Measurements from ENCODE around the gene SULT1C4. TPM values are rescaled to one million over a fixed set of nuclear protein-coding genes. Genes with fewer than 3 reads are reported as not detected.

The SULT1C4 gene
- total RNA-seq, 1 experiment from 2014 or later = 0.96 TPM

DNA sequence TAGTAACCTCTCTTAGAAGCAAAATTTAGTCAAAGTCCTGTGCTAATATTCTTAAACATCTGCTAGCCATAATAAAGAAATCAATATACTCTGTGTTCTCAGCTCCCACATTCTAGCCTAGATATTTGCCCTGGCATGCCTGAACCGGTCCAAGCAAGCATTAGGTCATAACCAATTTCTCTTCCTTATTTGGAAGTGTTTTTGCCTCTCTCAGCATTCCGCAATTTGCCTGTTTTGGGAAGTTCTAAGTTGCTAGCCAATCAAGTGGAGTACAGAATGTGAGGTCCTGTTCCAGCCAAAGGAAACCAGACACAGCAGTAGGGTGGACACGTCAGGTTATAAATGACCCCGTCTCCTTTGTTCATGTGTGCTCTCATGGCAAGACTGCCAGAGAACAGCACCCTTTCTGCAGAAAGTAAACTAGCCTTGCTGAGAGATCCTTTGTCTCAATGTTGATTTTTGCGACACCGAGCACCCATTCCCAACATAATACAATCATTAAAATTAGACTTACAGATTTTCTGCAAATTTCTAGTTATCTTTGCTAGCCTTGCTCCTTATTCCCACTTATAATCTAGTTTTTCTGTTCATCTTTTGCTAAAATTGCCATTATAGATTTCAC is 13.0 kb upstream of the SULT1C4 start:
- no peak overlapping the region for H4K8ac ChIP-seq (replicated peaks; ENCODE audit: insufficient read length, low read depth, low read length)
- TF ChIP-seq, protein P1, sequence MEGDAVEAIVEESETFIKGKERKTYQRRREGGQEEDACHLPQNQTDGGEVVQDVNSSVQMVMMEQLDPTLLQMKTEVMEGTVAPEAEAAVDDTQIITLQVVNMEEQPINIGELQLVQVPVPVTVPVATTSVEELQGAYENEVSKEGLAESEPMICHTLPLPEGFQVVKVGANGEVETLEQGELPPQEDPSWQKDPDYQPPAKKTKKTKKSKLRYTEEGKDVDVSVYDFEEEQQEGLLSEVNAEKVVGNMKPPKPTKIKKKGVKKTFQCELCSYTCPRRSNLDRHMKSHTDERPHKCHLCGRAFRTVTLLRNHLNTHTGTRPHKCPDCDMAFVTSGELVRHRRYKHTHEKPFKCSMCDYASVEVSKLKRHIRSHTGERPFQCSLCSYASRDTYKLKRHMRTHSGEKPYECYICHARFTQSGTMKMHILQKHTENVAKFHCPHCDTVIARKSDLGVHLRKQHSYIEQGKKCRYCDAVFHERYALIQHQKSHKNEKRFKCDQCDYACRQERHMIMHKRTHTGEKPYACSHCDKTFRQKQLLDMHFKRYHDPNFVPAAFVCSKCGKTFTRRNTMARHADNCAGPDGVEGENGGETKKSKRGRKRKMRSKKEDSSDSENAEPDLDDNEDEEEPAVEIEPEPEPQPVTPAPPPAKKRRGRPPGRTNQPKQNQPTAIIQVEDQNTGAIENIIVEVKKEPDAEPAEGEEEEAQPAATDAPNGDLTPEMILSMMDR (conservative IDR thresholded peaks at IDR 0.05) = no peak
- H4K20me1 ChIP-seq (ENCODE audit: control insufficient read depth, insufficient read depth, insufficient read length) = no peaks in the 10 kb centered on the region
- H3K4me1 ChIP-seq (ENCODE audit: insufficient read depth, low read length) = no peaks in the 10 kb centered on the region
- H3K79me1 ChIP-seq (ENCODE audit: insufficient read depth, low read depth, low read length, poor library complexity, severe bottlenecking) = no peaks in the 10 kb centered on the region
- no peaks in the 10 kb centered on the region for H3K9me3 ChIP-seq (ENCODE audit: control insufficient read depth, low read depth, low read length)
- DNase-seq = no peak
- no peak overlapping the region for H3K23ac ChIP-seq (ENCODE audit: insufficient read length, low read depth, low read length)
- no peaks in the 10 kb centered on the region for H3K27me3 Mint-ChIP-seq (ENCODE audit: low read depth)
- H2AK5ac ChIP-seq (ENCODE audit: insufficient read length, low read length) = no peak overlapping the region
- H2BK5ac ChIP-seq (ENCODE audit: insufficient read length, low read length) = no peak overlapping the region
- H2AFZ ChIP-seq (ENCODE audit: low read length) = no peak overlapping the region
- no peaks in the 10 kb centered on the region for H3K23me2 ChIP-seq (ENCODE audit: insufficient read length, low read depth, low read length, poor library complexity, severe bottlenecking)
- H3K4ac ChIP-seq (ENCODE audit: low read depth, low read length) = no peak overlapping the region
- no peak overlapping the region for H2BK20ac ChIP-seq (ENCODE audit: low read depth, low read length, poor library complexity, severe bottlenecking)
- H3K27ac ChIP-seq (ENCODE audit: insufficient read length, low read depth, low read length) = no peak overlapping the region
- peaks cover 0 to 9% (median 5%) of the 10 kb centered on the region in 3 experiments; a peak in 4 of 7 replicates for H3K36me3 Mint-ChIP-seq (ENCODE audit: insufficient read depth in 1 of 3, low read depth in 3 of 3)
- no peak overlapping the region for H3K4me3 Mint-ChIP-seq
- H3K18ac ChIP-seq (ENCODE audit: insufficient read length, low read depth, low read length) = no peak overlapping the region
- H3K27ac Mint-ChIP-seq = no peak overlapping the region
- H3K27me3 ChIP-seq (ENCODE audit: insufficient read depth, low read length) = no peaks in the 10 kb centered on the region
- H4K5ac ChIP-seq (ENCODE audit: insufficient read length, low read depth, low read length) = no peak overlapping the region
- H3K56ac ChIP-seq (ENCODE audit: insufficient read length, low read depth, low read length) = no peak overlapping the region
- H2BK120ac ChIP-seq (ENCODE audit: low read depth, low read length, poor library complexity, severe bottlenecking) = no peak overlapping the region
- H3K9me3 Mint-ChIP-seq = peaks cover 4 to 12% of the 10 kb centered on the region in 2 experiments; a peak in 2 of 5 replicates
- no peak overlapping the region for H4K91ac ChIP-seq (ENCODE audit: insufficient read length, low read depth, low read length)
- no peak overlapping the region for H2BK15ac ChIP-seq (ENCODE audit: low read depth, low read length)
- H3K9ac ChIP-seq (ENCODE audit: extremely low read depth, insufficient read length, low read length) = no peak overlapping the region
- H3K4me1 Mint-ChIP-seq = peaks cover 4 to 7% of the 10 kb centered on the region in 2 experiments; a peak in 3 of 4 replicates
- no peak overlapping the region for H3K14ac ChIP-seq (ENCODE audit: insufficient read depth, low read length)
- no CpG with 5 or more reads among the region's 6 CpGs for WGBS (ENCODE audit: extremely low coverage, insufficient read length, low lambda C conversion rate)
- no peak overlapping the region for H3T11ph ChIP-seq (ENCODE audit: low read length)
- H3K79me2 ChIP-seq (ENCODE audit: insufficient read depth, low read length) = no peaks in the 10 kb centered on the region
- no peak overlapping the region for H2BK12ac ChIP-seq (ENCODE audit: insufficient read length, low read depth, low read length)
- no peak overlapping the region for H3K4me2 ChIP-seq (ENCODE audit: insufficient read depth, insufficient read length, low read length)

Data from H9 (cell line).